Measurements from ENCODE around the gene ZC3H14.

GRCh38 chr14:88660056-88660455, 97.2 kb downstream of the ZC3H14 start:
- no peak for TF ChIP-seq CTCF (IDR thresholded peaks at IDR 0.05; ENCODE audit: borderline replicate concordance, extremely low read depth, low read length, poor library complexity, severe bottlenecking)
- TF ChIP-seq EZH2 (IDR thresholded peaks at IDR 0.05; ENCODE audit: borderline replicate concordance, low read depth, low read length, severe bottlenecking), result no peak

Data from DND-41 (cell line).